Left lung (tissue), 10 donors: ENCODE measurements around the gene GCAT. TPM values are rescaled to one million over a fixed set of nuclear protein-coding genes. Genes with fewer than 3 reads are reported as not detected.
A peak's percentile ranks its signal among the peaks of the same experiment; 100 is the strongest.

Source experiments
- ATAC-seq: fragments of 200-7000 bp; cut with Tn5 transposase; one replicate; pipeline ENCODE4 v1.9.1; 2020; ENCODE audit warnings: moderate library complexity
- DNase-seq, 4 donors: peaks; one replicate each; pipeline ENCODE4 v3.0.0-alpha.2; 2013 to 2020
- H3K27ac ChIP-seq, 2 donors: fragments of 200-600 bp; sonication (generic) in 1 of 2; one replicate each; pipeline versions ENCODE4 v1.5.0 to v1.8.0; 2020 to 2021
- H3K27me3 ChIP-seq, 2 donors: fragments of 200-600 bp; sonication (generic) in 1 of 2; one replicate each; pipeline versions ENCODE4 v1.5.0 to v1.8.0; 2020 to 2021
- H3K36me3 ChIP-seq, 2 donors: fragments of 200-600 bp; sonication (generic) in 1 of 2; one replicate each; pipeline versions ENCODE4 v1.5.0 to v1.8.0; 2020 to 2021
- H3K4me1 ChIP-seq, 2 donors: fragments of 200-600 bp; one replicate each; pipeline ENCODE4 v1.8.0; 2021
- H3K4me3 ChIP-seq, 2 donors: fragments of 200-600 bp; sonication (generic) in 1 of 2; one replicate each; pipeline versions ENCODE4 v1.5.0 to v1.8.0; 2020 to 2021; ENCODE audit warnings: mild to moderate bottlenecking in 1 of 2
- H3K9me3 ChIP-seq, 2 donors: fragments of 200-600 bp; sonication (generic) in 1 of 2; one replicate each; pipeline versions ENCODE4 v1.5.0 to v1.8.0; 2020 to 2021
- CTCF ChIP-seq, 2 donors: fragments of 200-600 bp; sonication (generic) in 1 of 2; IDR thresholded peaks; one replicate each; pipeline versions ENCODE4 v1.5.0 to v1.8.0; 2021; ENCODE audit warnings: antibody characterized with exemption in 2 of 2
- intact Hi-C, 2 donors: fragments of 100-400 bp; cut with DNase I; formaldehyde crosslinking; loops; one replicate each; pipeline versions ENCODE4 v1.11.2 to v1.14.2; 2022
- polyA plus RNA-seq, 6 donors: library from polyadenylated mRNA; unstranded; fragments of 120-200 nt; gene quantifications; one replicate each; pipeline ENCODE4 v1.2.1, GENCODE V29; 2013; ENCODE audit not compliant: insufficient read length in 6 of 6
- total RNA-seq, 2 donors: library from RNA; stranded (reverse); fragmentation: NEBNext Ultra II Directional; extraction: Animal tissue kit (Norgen Biotek cat#: 25700); gene quantifications; one replicate each; pipeline ENCODE4 v1.2.1, GENCODE V29; 2021
- donor health status: DM: no; HTN: yes; CAD: no.
- donor health status: DM: no; HTN: no; CAD: no.

The GCAT gene
- total and polyA plus RNA-seq, 8 donors, result 8.1 to 16.7 (median 9.0) TPM

GRCh38 chr22:37774728-37775127 lies 33.0 kb upstream of the GCAT start:
- H3K27me3 ChIP-seq, result no peaks in the 10 kb centered on the region
- DNase-seq, result no peak
- intact Hi-C loops, result no loop called here
- peaks cover 0 to 5% of the 10 kb centered on the region in 2 donors for H3K4me1 ChIP-seq
- peaks cover 0 to 51% of the 10 kb centered on the region in 2 donors for H3K36me3 ChIP-seq
- H3K4me3 ChIP-seq, result no peak overlapping the region
- H3K27ac ChIP-seq, result no peak overlapping the region
- no peaks in the 10 kb centered on the region for H3K9me3 ChIP-seq
- ATAC-seq, result no peak
- TF ChIP-seq CTCF (IDR thresholded peaks at IDR 0.05), result no peak

DNA sequence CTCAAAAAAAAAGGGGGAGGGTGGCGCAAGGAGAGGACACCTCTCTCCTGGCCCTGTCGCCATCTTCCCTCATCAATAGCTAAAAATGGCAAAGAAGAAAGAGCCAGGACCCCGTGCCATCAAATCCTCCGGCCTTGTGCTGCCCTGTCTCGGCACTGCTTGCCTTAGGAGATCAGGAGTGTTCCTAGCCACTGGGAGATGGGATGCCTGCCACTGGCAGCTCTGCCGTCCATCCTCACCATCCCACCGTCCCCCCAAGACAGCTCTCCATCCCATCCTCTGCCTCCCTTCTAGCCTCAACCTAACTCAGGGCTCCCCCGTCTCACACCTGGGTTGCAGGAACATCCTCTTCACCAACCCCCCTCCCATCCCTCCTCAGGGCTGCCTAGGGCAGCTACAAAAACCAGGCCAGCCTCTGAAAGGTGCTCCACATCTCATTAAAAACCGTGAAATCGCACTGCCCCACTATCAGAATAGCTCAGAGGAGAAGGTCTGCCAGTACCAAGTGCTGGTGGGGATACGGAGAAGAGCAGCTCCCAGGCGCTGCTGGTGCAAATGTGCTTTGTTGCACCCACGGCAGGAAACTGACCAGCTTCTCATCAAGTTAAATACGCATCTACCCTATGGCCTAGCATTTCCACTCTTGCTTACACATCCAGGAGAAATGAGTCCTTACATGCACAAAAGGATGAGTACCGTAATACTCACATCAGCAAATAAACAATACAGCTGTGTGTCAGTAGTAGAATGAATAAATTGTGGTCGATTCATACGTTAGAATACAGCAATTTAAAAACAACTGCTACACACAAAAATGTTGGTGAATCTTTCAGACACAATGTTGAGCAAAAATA lies 31.7 kb upstream of the GCAT start:
- intact Hi-C loops, result no loop called here
- TF ChIP-seq CTCF (IDR thresholded peaks at IDR 0.05), result no peak
- Histone ChIP-seq H3K4me1 (peaks cover 0 to 5% of the 10 kb centered on the region in 2 donors), H3K4me3 (no peak overlapping the region), H3K27me3 (no peaks in the 10 kb centered on the region), H3K36me3 (peaks cover 0 to 38% of the 10 kb centered on the region in 2 donors), H3K27ac (no peak overlapping the region), H3K9me3 (no peaks in the 10 kb centered on the region)
- ATAC-seq (no peak), DNase-seq (no peak)

- Histone ChIP-seq H3K36me3 (peaks cover 0 to 32% of the 10 kb centered on the region in 2 donors), H3K4me3 (no peak overlapping the region), H3K4me1 (peaks cover 0 to 5% of the 10 kb centered on the region in 2 donors), H3K9me3 (no peaks in the 10 kb centered on the region), H3K27me3 (no peaks in the 10 kb centered on the region), H3K27ac (no peak overlapping the region)
- no peak for TF ChIP-seq CTCF (IDR thresholded peaks at IDR 0.05)
- intact Hi-C loops, result no loop called here
- DNase-seq (no peak), ATAC-seq (no peak)
Measured at GRCh38 chr22:37776639-37777005, 31.1 kb upstream of the GCAT start.

- no peaks in the 10 kb centered on the region for H3K9me3 ChIP-seq
- peak; percentile 86 for ATAC-seq
- intact Hi-C loops, result no loop called here
- no peak for TF ChIP-seq CTCF (IDR thresholded peaks at IDR 0.05)
- DNase-seq, result peak in 2 of 4 donors; percentile 29 to 72
- H3K4me3 ChIP-seq, result no peak overlapping the region
- H3K4me1 ChIP-seq, result peaks cover 0 to 5% of the 10 kb centered on the region in 2 donors
- H3K36me3 ChIP-seq, result peaks cover 0 to 26% of the 10 kb centered on the region in 2 donors
- peak overlapping the region in 1 of 2 donors; percentile 26 for H3K27ac ChIP-seq
- no peaks in the 10 kb centered on the region for H3K27me3 ChIP-seq
Measured at GRCh38 chr22:37777122-37777687, 30.5 kb upstream of the GCAT start.

DNA sequence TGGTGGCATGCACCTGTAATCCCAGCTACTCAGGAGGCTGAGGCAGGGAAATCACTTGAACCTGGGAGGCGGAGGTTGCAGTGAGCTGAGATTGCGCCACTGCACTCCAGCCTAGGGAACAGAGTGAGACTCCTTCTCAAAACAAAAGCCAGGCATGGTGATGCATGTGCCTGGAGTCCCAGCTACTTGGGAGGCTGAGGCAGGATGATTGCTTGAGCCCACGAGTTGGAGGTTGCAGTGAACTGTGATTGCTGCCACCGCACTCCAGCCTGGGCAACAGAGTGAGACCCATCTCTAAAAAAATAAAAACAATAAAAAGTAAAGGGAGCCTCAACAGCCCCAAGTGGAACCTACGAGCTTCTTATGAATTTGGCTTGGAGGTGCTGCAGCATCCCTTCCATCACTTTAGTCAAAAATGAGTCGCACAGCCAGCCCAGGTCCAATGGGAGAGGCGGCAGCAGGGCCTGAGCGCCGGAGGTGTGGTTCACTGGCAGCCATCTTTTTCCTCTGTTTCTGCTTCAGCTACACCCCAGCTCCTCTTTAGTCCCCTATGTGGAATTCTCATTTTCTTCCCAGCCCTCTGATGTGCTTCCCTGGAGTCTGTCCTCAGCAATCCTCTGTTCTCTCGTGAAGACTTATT lies 29.2 kb upstream of the GCAT start:
- H3K4me3 ChIP-seq, result no peak overlapping the region
- ATAC-seq (no peak), DNase-seq (no peak)
- intact Hi-C loops, result no loop called here
- no peak for TF ChIP-seq CTCF (IDR thresholded peaks at IDR 0.05)
- no peaks in the 10 kb centered on the region for H3K9me3 ChIP-seq
- peaks cover 0 to 5% of the 10 kb centered on the region in 2 donors for H3K4me1 ChIP-seq
- H3K27ac ChIP-seq, result no peak overlapping the region
- H3K27me3 ChIP-seq, result no peaks in the 10 kb centered on the region
- H3K36me3 ChIP-seq, result peaks cover 0 to 13% of the 10 kb centered on the region in 2 donors
